GM04503 (cell line): ENCODE results near the gene SPATS2L.

ENCODE experiments used
- DNase-seq: peaks from one replicate; pipeline ENCODE4 v3.0.0-alpha.2; 2012; ENCODE audit warnings: low read depth

SPATS2L gene

GRCh38 chr2:200469708-200470211 is 163.3 kb downstream of the SPATS2L start:
- no peak for DNase-seq

- DNase-seq: no peak
Measured at GRCh38 chr2:200470230-200470629, 163.7 kb downstream of the SPATS2L start.

DNA sequence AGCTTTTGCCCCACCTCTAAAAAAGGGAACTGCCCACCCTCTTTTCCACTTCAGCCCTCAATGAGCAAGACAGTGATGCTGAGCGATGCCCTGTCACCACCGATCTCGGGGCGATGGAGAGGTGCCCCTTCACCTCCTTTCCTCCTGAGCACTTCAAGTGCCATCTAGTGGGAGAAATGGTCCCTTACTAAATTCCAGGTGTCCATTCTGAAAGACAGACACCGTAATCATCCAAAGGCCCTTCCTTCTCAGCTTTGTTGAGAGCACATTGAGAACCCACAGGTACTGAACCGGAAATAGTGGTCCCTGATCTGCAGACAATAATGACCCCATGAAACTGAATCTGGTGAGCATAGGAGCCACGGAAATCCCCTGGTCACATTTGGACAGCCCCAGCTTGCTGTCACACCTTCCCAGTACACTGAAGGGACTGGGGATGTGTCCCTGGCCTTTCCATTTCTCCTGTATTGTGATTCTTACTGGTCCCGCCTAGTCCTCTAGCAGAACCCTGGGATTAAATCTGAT is 164.9 kb downstream of the SPATS2L start:
- no peak for DNase-seq

- DNase-seq: no peak
Measured at GRCh38 chr2:200471928-200472645, 165.6 kb downstream of the SPATS2L start.

- no peak for DNase-seq
Measured at GRCh38 chr2:200472853-200473464, 166.5 kb downstream of the SPATS2L start.

DNA sequence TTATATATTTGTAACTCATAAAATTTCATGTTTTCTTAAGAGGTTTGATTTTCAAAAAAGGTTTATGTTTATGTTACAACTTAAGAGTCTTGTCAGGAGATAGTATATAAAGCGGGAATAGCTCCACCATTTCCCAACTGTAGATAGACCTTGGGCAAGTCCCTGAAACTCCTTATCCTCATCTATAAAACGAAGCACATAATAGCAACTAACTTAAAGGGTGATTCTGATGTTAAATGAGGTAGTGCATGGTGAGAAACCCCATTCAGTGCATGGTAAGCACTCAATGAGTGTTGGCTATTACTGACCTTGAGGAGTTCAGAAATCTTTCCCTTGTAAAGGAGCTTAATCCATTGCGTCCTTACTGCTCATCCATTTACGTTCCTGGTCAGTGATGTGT is 169.3 kb downstream of the SPATS2L start:
- DNase-seq: no peak

DNA sequence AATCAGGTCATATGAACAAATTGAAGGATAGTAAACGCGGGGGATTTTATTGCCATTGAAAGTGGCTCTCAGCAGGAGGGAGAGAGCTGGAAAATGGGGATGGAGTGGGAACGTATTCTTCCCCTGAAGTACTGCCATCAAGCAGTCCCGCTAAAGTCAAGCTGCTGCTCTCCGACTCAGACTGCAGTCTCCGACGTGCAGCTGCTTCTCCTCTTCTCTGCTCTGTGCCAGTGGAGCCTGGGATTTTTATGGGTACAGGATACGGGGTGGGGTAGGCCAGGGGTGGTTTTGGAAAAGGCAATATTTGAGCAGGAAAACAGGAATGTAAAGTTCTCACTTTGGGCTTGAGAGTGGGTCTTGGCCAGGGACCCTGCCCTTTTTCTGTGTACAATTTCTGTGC is 170.3 kb downstream of the SPATS2L start:
- DNase-seq: no peak

GRCh38 chr2:200477667-200478131 is 171.2 kb downstream of the SPATS2L start:
- DNase-seq: no peak

- peak; percentile 58 for DNase-seq
Measured at GRCh38 chr2:200479692-200480265, 173.3 kb downstream of the SPATS2L start.

- DNase-seq: no peak
Measured at GRCh38 chr2:200482194-200482593, 175.7 kb downstream of the SPATS2L start.

- DNase-seq: no peak
Measured at GRCh38 chr2:200483729-200484198, 177.3 kb downstream of the SPATS2L start.

DNA sequence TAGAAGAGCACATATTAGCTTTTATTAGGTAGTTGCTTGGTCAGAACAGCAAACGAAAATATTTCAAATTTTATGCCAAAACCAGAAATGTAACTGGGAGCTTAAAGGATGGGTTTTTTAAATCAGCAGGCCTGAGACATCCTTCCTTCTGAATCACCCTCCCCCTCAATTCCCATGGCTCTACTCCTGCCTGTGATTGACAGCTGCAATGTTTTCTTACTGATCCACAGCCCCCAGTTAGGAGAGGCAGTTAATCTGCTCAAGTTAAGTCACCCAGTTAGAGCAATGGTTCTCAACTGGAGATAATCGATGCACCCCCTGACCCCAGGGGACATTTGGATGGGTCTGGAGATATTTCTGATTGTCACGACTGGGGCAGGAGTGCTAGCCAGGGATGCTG is 178.4 kb downstream of the SPATS2L start:
- DNase-seq: no peak

DNA sequence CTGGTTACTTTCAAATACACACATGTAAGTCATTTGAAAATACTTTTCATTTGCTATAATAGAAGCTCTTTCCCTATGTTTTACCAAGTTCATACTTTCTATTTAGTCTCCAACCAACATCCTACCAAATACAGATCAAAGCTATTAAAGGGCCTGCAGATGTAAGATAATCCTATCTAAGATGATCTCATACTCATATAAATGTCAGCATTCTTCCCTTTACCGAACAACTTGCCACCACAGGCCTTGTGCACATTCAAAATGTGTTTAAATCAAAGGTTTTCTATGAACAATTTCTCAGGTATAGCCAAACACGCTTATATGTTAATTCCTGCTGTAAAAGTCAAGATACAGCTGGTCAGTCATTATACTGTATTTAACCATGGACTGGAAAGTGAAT is 180.0 kb downstream of the SPATS2L start:
- DNase-seq: no peak

DNA sequence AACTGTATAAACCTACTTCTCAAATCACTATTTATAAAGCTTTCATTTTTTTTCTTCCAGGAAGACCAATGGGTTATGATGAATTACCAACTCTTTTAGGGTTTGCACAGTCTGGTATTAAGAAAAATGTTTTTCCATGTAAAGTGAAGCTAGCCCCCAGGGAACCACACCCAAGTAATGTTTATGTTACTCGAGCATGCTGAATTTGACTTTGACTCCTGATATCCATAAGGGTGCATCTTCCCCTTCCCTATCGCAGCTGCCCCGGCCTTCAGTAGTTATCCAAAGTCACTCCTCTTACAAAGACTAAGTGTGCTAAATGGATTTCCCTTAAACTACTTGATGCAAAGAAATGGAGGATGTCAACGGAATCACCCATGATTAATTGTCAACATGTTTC is 181.7 kb downstream of the SPATS2L start:
- no peak for DNase-seq

DNA sequence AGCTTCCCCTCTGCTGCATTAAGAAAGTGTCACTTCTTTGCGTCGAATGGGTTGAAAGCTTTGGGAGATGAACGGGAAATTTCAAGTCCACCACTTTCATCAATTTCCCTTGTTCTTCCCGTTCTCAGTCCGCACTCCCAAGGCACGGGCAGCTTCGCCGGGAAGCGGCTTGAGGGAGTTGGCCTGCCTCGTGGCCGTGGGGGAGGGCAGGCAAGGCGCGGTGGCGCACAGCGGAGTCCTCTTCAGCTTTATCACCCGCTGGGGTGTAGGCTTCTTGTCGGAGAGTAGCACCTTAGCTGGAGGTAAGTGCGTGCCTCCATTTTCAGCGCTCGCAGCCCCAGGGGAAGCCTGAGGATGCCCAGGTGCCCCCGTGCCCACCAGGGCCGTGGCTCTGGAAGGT is 183.5 kb downstream of the SPATS2L start:
- no peak for DNase-seq

GRCh38 chr2:200492656-200493055 is 186.2 kb downstream of the SPATS2L start:
- no peak for DNase-seq

- no peak for DNase-seq
Measured at GRCh38 chr2:200494048-200494447, 187.6 kb downstream of the SPATS2L start.

DNA sequence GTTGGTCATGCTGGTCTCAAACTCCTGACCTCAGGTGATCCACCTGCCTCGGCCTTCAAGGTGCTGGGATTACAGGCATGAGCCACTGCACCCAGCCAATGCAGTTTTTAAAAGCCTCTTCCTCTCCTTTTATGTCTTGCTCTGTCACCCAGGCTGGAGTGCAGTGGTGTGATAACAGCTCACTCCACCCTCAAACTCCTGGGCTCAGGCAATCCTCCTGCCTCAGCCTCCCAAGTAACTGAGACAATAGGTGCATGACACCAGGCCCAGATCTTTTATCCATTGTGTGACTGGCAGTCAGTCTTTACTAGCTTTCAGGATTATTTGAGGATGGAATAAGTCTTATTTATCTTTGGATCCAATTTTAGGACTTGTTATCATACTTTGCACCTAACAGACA is 190.2 kb downstream of the SPATS2L start:
- no peak for DNase-seq

- DNase-seq: no peak
Measured at GRCh38 chr2:200498402-200499162, 192.1 kb downstream of the SPATS2L start.

- no peak for DNase-seq
Measured at GRCh38 chr2:200502196-200502595, 195.7 kb downstream of the SPATS2L start.

DNA sequence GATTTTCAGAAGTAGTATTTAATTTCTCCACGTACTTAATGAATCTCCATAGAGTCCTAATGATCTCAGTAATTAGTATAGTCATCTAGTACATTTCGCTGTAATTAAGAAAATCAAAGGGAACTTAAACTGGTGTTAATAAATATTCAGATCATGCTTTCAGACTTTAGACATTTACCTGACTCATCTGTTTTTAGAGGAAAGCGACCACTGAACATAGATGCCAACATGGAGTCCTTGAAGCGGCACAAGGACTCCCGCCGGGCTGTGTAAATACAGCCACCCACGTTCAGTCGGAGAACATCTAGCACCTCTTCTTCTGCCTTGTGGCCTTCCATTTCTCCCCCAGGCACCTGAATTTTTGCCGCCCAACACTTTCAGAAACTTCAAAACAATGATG is 200.2 kb downstream of the SPATS2L start:
- no peak for DNase-seq

GRCh38 chr2:200507179-200507578 is 200.7 kb downstream of the SPATS2L start:
- DNase-seq: no peak
